Ovary (tissue), 9 donors: ENCODE data around the gene CLEC16A. TPM values are rescaled to one million over a fixed set of nuclear protein-coding genes. Genes with fewer than 3 reads are reported as not detected.

Experiments used
- DNase-seq, 5 donors: peaks; one replicate each; pipeline ENCODE4 v3.0.0-alpha.2; 2019 to 2020
- H3K27ac ChIP-seq, 2 donors: fragments of 200-600 bp; one replicate each; pipeline versions ENCODE4 v1.5.1 to v1.8.0; 2019 to 2022
- H3K27me3 ChIP-seq: fragments of 200-600 bp; one replicate; pipeline ENCODE4 v1.8.0; 2022
- H3K36me3 ChIP-seq: fragments of 200-600 bp; sonication (generic); one replicate; pipeline ENCODE4 v1.5.1; 2019
- H3K4me1 ChIP-seq: one replicate; pipeline ENCODE4 v1.8.1; 2013; ENCODE audit warnings: mild to moderate bottlenecking, moderate library complexity; ENCODE audit not compliant: insufficient read depth
- H3K4me3 ChIP-seq: fragments of 200-600 bp; sonication (generic); one replicate; pipeline ENCODE4 v1.5.1; 2017
- H3K9me3 ChIP-seq, 2 donors: fragments of 200-600 bp in 1 of 2; sonication (generic) in 1 of 2; one replicate each; pipeline versions ENCODE4 v1.5.1 to v1.8.1; 2013 to 2019; ENCODE audit warnings: mild to moderate bottlenecking in 1 of 2, moderate library complexity in 1 of 2
- CTCF ChIP-seq, 3 donors: fragments of 450-650 bp in 2 of 3; fragments of 200-600 bp in 1 of 3; IDR thresholded peaks; one replicate each; pipeline versions ENCODE4 v1.5.1 to v1.8.0; 2016 to 2022; ENCODE audit warnings: antibody characterized with exemption in 3 of 3, mild to moderate bottlenecking in 1 of 3
- EP300 ChIP-seq: sonication (generic); formaldehyde crosslinking; IDR thresholded peaks from one replicate; pipeline ENCODE4 v1.6.1; 2017; ENCODE audit warnings: antibody characterized with exemption
- POLR2A ChIP-seq: fragments of 450-650 bp; IDR thresholded peaks from one replicate; pipeline ENCODE4 v1.6.1; 2017; ENCODE audit warnings: antibody characterized with exemption, mild to moderate bottlenecking, moderate library complexity
- WGBS, 3 donors: extraction: QIAGEN DNeasy Blood & Tissue Kit in 1 of 3; methylation state at CpG; one replicate each; pipeline versions ENCODE4 v1.1.5 to v1.1.7; 2013 to 2017; 5-methylcytosine and 5-hydroxymethylcytosine counted together
- intact Hi-C, 4 donors: fragments of 100-400 bp; cut with DNase I; formaldehyde crosslinking; loops; one replicate each; pipeline versions ENCODE4 v1.11.0 to v1.15.1; 2022 to 2023
- polyA plus RNA-seq, 2 donors: library from polyadenylated mRNA; stranded (reverse); fragments of 200-250 nt in 1 of 2; fragments of 350-450 nt in 1 of 2; fragmentation: Illumina TruSeq in 1 of 2; extraction: RNeasy Lipid Tissue Mini Kit (QIAGEN cat#74804) in 1 of 2; gene quantifications; one replicate each; pipeline ENCODE4 v1.2.3, GENCODE V29; 2013 to 2014
- total RNA-seq, 7 donors: library from RNA; depleted of rRNA in 2 of 7; stranded (reverse); fragments of >200 nt in 2 of 7; fragmentation: NEBNext Ultra II Directional in 3 of 7; extraction: Animal tissue kit (Norgen Biotek cat#: 25700) in 3 of 7; gene quantifications; one replicate each; pipeline versions ENCODE4 v1.1.0 to v1.2.4, GENCODE V29; 2016 to 2023
- donor health status: DM: no; HTN: no; CAD: no; lungs with moderate emphysema.
- donor health status: DM: no; HTN: no; CAD: no.
- donor health status: Bipolar disorder and iron deficiency.
- donor health status: DM: yes; HTN: yes; CAD: no.
- donor health status: DM: no; HTN: no; CAD: no.
- donor health status: DM: yes; HTN: yes; CAD: no.

The CLEC16A gene
- total and polyA plus RNA-seq, 9 donors, result 6.4 to 28.1 (median 16.5) TPM

- H3K36me3 ChIP-seq, result no peaks in the 10 kb centered on the region
- WGBS, 3 donors, result 81 to 83% (median 82%) methylated on average over 11 of the region's 11 CpGs
Measured at GRCh38 chr16:10932959-10933710, 11.2 kb upstream of the CLEC16A start.

DNA sequence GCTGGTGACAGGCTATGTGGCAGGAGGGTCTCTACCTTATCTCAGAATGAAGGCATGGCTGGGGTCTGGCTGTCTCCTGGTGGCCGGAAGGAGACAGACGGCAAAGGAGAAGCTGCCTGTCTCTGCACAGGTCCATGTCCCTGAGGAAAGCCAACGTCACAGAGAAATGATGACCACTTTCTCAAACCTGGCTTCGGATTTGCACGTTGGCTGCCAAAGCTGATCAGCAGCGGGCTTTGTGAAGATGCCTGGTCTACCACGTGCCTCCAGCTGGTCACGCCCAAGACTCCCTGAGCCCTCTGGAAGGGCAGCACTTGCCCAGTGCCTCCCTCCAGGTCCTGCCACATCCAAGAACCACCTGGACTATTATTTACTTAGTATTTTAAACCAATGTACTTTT is 10.5 kb upstream of the CLEC16A start:
- intact Hi-C loops, result loop anchor here in 1 of 4 donors (10.0 kb wide), 1 partner anchor 179 kb away; no protein-coding TSS in a partner anchor
- TF ChIP-seq POLR2A (no peak), EP300 (no peak), CTCF (IDR thresholded peaks at IDR 0.05) (no peak)
- Histone ChIP-seq H3K4me1 (peaks cover 8% of the 10 kb centered on the region), H3K27ac (no peak overlapping the region), H3K9me3 (no peaks in the 10 kb centered on the region), H3K27me3 (no peaks in the 10 kb centered on the region), H3K36me3 (no peaks in the 10 kb centered on the region), H3K4me3 (no peak overlapping the region)
- WGBS, 3 donors, result 73 to 79% (median 78%) methylated on average over 8 of the region's 8 CpGs
- DNase-seq, result no peak

More at GRCh38 chr16:10932959-10933710, 11.2 kb upstream of the CLEC16A start:
- no peak for TF ChIP-seq CTCF (IDR thresholded peaks at IDR 0.05)
- TF ChIP-seq POLR2A, result no peak
- TF ChIP-seq EP300, result no peak
- Histone ChIP-seq H3K4me1 (peaks cover 4% of the 10 kb centered on the region), H3K27me3 (no peaks in the 10 kb centered on the region), H3K9me3 (no peaks in the 10 kb centered on the region), H3K4me3 (no peak overlapping the region), H3K27ac (no peak overlapping the region)
- intact Hi-C loops, result loop anchor here in 1 of 4 donors (10.0 kb wide), 1 partner anchor 178 kb away; no protein-coding TSS in a partner anchor
- DNase-seq, result no peak

DNA sequence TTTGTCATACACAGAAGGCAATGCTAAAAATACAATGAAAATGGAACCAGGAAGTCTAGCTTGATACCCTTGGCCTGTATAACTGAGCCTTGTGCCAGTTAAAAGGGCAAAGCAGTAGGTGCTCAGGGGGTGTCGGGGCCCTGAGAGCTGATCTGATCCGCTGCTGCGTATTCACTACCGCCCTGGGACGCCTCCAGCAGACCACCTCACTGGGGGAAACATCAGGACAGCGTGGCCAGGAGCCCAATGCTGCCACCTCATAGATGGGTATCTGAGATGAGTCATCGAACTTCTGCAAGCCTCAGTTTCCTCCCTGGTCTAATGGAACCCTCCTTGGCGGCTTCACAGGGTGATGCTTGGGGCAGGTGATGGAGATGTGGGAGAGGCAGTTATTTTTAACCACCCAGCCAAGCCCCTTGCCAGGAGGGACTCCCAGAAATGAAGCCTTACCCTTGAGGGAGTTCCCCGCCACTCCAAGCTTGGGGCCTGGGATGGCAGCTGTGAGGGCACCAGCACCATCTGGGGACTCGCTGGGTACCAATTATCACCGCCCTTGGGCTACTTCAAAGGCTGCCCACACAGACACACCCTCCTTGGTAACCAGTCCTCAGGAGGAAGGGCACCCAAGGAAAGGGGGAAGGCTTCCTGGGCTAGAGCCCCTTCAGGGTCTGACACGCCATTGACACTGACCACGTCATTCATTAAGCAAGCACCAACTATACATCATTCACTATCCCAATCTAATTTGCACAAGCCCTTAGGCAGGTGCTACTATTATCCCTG is 9.8 kb upstream of the CLEC16A start:
- TF ChIP-seq POLR2A, result no peak
- TF ChIP-seq EP300, result no peak
- TF ChIP-seq CTCF (IDR thresholded peaks at IDR 0.05), result no peak
- Histone ChIP-seq H3K27ac (no peak overlapping the region), H3K9me3 (no peaks in the 10 kb centered on the region), H3K36me3 (no peaks in the 10 kb centered on the region), H3K4me3 (no peak overlapping the region), H3K27me3 (no peaks in the 10 kb centered on the region), H3K4me1 (peaks cover 13% of the 10 kb centered on the region)
- intact Hi-C loops, result loop anchor here in 1 of 4 donors (10.0 kb wide), 1 partner anchor 180 kb away; no protein-coding TSS in a partner anchor
- 94 to 97% (median 94%) methylated on average over 13 of the region's 13 CpGs for WGBS, 3 donors
- no peak for DNase-seq

DNA sequence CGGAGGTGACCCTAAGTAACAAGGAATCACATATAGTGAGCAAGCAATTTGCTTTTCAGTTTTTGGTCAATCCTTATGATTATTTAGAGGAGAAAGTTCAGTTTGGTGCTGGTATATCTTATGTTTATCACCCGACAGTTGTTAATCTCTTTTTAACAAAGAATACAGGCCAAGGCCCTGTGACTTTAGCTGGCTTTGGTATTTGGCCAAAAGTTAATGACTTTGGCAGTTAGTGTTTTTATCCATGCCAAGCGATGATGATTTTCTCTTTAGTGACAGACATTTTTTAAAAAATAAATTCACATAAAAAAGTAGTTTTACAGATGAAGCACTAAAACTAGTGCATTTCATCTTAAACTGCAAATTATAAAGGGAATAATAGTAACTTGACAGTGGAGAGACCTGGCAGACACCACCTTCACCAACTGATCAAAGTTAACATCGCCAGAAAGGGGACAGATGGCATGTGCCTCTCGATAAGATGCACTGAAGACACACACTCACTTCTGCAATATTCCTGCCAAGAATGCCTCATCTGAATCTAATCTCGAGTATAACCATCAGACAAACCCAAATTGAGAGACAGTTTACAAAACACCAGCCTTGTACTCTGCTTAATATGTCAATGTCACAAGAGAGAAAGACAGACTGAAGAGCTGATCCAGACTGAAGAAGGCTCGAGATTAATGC is 9.0 kb upstream of the CLEC16A start:
- Histone ChIP-seq H3K27me3 (no peaks in the 10 kb centered on the region), H3K36me3 (no peaks in the 10 kb centered on the region), H3K4me3 (no peak overlapping the region), H3K27ac (no peak overlapping the region), H3K9me3 (no peaks in the 10 kb centered on the region), H3K4me1 (peaks cover 18% of the 10 kb centered on the region)
- intact Hi-C loops, result loop anchor here in 1 of 4 donors (10.0 kb wide), 1 partner anchor 181 kb away; no protein-coding TSS in a partner anchor
- no peak for DNase-seq
- TF ChIP-seq CTCF (IDR thresholded peaks at IDR 0.05), result no peak
- TF ChIP-seq EP300, result no peak
- WGBS, 3 donors, result 56 to 62% (median 57%) methylated on average over 7 of the region's 7 CpGs
